SKM-1 treated with dmso at 0.1 percent for 144 hours (cell line): ENCODE measurements around the gene CBX4.
"Not testable (repeated sequence)": the region's sequence is repeated elsewhere in the genome, so short reads cannot be mapped to it uniquely, and the experiment has no call there.

Experiments used
- DNase-seq: peaks from one replicate; lab custom pipeline; 2025; ENCODE audit not compliant: unreplicated experiment; lab: John Stamatoyannopoulos, UW

CBX4 gene

DNA sequence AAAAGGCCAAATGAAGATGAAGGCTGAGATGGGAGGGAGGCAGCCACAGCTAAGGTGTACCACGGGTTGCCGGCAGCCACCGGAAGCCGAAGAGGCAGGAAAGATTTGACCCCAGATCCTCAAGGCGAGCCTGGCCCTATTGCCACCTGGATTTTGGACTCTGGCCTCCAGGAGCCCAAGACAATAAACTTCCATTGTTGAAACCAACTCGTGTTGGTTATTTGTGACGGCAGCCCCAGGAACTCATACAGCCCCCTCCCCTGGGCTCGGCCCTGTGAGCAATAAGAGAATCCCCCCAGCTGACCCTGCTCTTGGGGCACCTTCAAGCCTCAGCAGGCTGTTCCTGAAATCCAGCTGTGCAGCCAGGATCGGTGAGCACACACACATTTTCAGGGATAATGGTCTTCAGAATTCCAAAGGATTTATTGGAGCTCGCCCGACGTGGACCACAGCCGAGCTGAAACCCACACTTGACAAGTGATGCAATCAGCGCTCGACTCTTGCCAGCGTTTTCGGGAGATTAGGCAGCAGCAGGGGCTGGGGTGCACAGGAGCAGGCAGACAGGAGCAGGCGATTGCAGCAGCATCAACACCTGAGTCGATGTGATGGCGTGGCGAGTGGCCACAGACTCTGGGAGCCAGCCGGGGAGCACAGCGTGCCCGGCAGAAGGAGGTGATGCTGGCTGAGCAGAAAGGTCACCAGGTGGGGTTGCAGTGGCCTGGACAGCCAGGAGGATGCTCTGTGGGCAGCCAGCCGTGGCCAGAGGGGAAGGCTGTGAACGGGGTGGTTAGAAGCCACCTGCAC, 22.4 kb upstream of the CBX4 start:
- no peak for DNase-seq

- no peak for DNase-seq
Observed at GRCh38 chr17:79859676-79860615, 20.7 kb upstream of the CBX4 start.

GRCh38 chr17:79857095-79857494, 17.9 kb upstream of the CBX4 start:
- DNase-seq = no peak

DNA sequence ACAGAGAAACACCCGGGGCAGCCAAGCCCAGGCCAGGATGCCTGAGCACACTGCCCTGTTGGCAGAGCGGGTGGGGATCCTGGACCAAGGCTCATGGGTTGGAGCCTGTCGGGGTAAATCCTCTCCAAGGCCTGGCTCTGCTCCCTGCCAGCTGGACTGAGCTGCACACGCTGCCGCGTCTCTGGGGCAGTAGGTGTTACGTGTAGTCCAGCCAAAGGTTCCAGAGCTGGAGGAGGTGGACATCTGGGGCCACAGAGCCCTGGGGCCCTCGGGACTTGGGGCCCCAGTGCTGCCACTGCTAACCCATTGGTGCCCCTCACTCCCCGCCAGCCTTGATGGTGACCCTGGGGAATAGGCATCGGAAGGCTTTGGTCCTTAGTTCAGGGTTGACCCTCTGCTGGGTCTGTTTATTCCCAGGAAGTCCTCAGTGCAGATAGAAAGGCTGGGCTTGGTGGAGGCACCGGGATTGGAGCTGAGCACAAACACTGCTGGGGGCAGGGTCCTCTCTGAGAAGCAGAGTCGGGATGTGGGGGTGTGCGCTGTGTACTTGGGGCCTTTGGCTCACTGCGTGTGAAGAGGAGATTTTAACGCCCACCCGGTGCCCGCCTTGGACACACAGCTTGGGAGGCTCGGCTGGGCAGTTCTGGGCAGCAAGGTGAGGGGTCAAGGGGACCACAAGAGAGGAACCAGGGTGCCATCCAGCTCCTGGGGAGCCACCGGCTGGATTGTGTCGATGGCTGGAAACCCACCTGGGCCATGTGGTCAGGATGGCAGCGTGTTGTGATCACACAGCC, 16.3 kb upstream of the CBX4 start:
- DNase-seq = no peak

DNA sequence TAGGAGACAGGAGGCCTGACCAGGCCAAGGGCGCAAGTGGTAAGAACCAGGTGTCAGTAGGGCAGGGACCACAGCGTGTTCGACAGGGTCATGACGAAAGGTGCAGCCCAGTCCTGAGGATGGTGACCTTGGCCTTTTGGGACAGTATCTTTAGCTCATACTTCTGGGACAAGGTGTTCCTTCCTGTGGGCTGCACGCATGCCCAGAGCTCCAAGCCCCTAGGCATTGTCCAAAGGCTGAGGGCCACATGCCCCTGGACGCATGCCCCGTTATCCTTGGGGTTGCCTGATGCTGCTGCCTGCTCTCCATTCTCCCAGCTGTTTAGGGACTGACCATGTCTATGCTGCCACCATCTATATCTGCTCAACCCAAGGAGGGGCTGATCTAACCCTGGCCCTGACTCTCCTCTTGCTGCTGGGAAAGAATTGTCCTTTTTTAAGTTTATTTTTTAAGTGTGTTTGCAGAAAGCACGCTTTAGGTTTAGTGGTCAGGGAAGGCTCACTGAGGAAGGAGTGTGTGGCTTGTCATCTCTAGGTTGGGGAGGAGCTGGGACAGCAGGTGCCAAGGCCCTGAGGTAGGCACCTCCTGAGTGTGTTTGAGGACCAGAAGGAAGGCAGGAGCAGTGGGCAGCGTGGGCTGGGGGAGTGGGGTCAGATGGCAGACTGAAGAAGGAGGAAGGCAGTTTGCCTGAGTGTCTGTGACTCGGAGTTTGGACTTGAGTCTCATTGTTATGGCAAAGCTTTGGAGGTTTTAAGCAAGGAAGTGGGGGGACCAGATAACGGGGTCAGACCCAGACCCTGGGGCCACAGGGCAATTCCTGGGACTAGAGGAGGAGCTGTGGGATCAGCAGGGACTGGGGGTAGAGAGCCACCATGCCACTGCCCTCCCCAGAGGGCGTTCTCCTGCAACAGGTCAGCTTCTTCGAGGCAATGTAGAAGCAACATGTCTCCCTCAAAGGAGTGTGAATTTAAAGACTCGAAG, 15.1 kb upstream of the CBX4 start:
- DNase-seq = no peak

- not testable (repeated sequence) for DNase-seq
Observed at GRCh38 chr17:79853168-79853567, 13.9 kb upstream of the CBX4 start.

DNA sequence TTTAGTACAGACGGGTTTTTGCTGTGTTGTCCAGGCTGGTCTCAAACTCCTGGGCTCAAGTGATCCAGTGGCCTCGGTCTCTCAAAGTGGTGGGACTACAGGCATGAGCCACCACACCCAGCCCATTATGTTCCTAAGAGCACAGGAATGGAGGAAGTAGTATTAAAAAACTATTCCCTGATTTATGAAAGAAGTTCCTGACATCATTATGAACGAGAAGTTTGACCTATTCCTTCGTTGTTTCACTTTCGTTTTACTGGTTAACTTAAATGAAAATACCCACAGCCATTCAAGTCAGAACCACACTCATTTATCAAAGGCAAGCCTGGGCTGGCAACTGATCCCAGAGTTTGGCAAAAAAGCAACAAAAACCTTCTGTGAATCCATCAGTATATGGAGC, 13.5 kb upstream of the CBX4 start:
- DNase-seq = no peak

GRCh38 chr17:79851461-79851817, 12.2 kb upstream of the CBX4 start:
- no peak for DNase-seq

DNA sequence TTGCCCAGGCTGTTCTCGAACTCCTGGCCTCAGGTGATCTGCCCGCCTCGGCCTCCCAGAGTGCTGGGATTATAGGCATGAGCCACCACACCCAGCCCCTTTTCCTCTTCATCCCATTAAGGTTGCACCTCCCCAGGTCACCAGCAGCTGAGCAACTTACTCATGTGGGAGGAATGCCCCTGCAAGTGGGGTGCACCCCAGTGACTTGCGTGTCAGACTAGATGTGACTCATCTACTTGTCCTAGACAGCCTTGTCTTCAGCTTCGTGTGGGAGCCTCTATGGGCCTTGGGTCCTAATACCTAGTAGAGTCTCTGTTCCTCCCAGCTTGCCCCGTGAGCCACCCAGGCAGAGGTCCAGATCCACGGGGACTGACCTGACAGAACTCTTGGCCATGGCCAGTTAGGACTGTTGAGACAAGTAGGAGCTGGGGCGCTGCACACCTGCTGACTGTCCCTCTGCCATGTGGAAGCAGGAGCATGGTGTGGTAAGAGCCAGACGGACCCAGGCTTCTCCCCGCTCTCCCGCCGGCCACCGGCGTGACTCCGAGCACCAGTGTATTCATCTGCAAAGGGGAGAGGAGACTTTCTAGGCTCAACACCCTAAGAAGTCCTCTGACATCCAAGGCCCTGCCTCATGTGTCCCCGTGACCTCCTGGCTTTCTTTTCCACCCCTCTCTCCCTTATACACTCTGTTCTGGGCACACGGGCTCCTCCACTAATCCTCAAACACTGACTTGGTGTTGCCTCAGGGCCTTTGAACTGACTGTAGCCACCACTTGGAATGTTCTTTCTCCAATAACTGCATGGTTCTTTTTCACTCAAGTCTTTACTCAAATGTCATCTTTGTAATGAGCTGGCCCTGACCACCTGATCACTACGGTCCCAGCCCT, 11.6 kb upstream of the CBX4 start:
- no peak for DNase-seq

DNA sequence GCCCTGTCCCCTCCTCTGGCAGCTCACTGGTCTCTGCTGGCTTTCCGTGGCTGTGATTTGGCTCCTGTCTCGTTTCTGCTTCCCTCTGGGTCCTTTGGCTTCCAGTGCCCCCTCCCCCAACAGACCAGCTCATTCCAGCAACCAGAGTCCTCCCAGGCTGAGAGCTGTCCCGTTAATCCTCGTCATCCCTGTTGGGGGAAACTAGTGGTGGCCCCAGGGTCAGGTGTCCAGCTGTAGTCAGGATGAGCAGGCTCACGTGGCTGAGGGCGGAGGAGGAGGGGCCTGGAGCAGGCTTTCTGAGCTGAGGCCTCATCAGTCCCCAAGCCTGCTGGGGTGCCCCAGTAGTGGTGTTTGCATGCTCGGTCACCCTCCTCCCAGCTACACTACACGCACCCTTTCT, 10.7 kb upstream of the CBX4 start:
- DNase-seq = no peak

- DNase-seq = no peak
Observed at GRCh38 chr17:79848370-79848766, 9.1 kb upstream of the CBX4 start.

- DNase-seq = no peak
Observed at GRCh38 chr17:79847698-79848369, 8.6 kb upstream of the CBX4 start.

- peak; percentile 32 for DNase-seq
Observed at GRCh38 chr17:79845601-79845949, 6.3 kb upstream of the CBX4 start.

DNA sequence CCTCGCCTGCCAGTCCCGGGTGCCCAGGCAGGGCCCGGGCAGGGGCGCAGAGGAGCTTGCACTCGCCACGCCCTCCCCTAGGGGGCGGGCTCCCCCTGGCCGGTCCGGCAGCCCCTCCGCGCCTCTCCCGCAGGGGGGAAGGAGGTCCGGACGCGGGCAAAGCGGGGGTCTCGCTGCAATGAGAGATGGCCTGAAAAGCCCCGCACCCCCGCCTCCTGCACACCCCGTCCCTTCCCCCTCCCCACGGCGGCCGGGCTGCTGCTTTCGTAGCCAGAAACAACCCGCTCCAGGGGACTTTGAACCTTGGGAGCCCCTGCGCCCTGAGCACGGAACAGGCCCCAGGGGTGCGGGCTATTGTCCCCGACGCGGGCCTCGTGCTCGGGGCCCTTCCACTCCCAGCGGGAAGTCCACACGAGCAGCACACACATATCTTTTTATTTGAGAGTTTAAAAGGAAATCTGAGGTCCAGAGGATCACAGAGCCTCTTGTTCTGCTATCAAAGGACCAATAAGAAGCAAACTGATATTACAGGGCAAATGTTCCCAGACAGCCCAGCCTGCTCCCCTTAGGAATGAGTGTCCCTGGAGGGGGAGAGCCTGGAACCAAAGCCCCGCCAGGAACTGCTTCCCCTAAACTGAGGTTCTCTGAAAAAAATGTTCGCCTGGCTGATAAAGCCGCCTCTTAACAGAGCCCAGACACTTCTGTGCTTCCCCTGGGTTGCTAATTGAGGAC, 5.8 kb upstream of the CBX4 start:
- DNase-seq = peak; percentile 17

DNA sequence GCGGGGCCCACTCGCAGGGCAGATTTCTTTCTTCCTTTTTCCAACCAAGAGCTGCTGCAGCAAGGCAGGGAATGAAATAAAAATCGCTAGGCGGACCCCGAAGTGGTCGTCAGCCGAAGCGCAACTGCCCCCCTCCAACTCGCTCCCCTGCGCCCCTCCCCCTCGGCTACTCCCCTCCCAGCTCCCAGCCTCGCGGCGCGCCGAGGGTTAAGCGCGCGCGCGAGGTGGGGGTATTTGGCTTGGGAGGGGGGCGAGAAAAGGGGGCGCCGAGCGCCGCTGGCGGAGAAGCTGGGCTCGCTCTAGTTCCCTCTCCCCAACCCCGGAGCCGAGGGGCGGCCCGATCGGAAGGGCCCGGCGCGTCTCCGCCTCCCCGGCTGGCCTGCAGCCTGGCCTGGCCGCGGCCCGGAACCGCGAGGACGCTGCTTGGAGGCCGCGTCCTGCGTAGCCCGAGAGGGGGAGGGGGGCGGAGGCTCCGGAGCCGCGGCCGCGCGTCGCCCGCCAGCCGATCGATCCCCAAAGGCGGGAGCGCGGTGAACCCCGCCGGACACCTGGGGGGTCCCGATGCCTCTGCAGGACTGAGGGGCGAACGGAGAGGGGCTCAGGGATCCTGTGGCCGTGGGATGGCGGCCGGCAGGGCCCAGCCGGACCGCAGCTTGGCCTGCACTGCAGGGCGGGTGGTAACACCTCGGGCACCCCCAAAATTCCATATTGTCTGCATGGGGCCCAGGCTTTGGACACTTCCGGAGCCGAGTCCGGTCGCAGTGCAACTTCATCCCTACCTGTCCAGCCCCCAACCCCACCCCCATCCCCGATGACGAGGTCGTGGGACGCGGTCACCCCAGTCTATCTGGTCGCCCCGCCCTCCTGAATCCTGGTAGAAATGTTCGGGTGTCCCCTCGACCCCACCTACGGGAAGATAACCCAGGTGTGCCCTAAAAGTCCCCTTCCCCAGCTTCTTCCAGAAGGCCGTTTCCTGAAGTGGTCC, 4.9 kb upstream of the CBX4 start:
- DNase-seq = no peak

GRCh38 chr17:79843474-79843815, 4.2 kb upstream of the CBX4 start:
- DNase-seq = no peak
